Measurements from ENCODE around the gene DECR2.

- TF ChIP-seq GATA2 (IDR thresholded peaks at IDR 0.05; ENCODE audit: low read depth, low read length) (no peak), GATA3 (IDR thresholded peaks at IDR 0.05; ENCODE audit: low read depth, low read length) (no peak)
These were observed 48.9 kb upstream of the DECR2 start, which contains the start of gene AXIN1 for GRCh38 chr16:352547-353403.

Measured in SH-SY5Y (cell line).